HT1080 (cell line): ENCODE data around the gene DIO3. TPM values are rescaled to one million over a fixed set of nuclear protein-coding genes. Genes with fewer than 3 reads are reported as not detected.

Source experiments
- DNase-seq: peaks from one replicate; pipeline ENCODE4 v3.0.0-alpha.2; 2015; ENCODE audit warnings: low read depth
- total RNA-seq: library from RNA; depleted of rRNA; stranded (reverse); fragments of >200 nt; shearing (Covaris generic); gene quantifications from 2 replicates; pipeline ENCODE4 v1.2.3, GENCODE V29; 2014; rRNA removed

Gene DIO3
- total RNA-seq, 1 experiment from 2014 or later: not detected

- no peak for DNase-seq
Measured at GRCh38 chr14:101595887-101596721, 34.8 kb downstream of the DIO3 start.

GRCh38 chr14:101596742-101597141, 35.4 kb downstream of the DIO3 start:
- no peak for DNase-seq

GRCh38 chr14:101598159-101598558, 36.9 kb downstream of the DIO3 start:
- no peak for DNase-seq

GRCh38 chr14:101598571-101599233, 37.4 kb downstream of the DIO3 start:
- no peak for DNase-seq

DNA sequence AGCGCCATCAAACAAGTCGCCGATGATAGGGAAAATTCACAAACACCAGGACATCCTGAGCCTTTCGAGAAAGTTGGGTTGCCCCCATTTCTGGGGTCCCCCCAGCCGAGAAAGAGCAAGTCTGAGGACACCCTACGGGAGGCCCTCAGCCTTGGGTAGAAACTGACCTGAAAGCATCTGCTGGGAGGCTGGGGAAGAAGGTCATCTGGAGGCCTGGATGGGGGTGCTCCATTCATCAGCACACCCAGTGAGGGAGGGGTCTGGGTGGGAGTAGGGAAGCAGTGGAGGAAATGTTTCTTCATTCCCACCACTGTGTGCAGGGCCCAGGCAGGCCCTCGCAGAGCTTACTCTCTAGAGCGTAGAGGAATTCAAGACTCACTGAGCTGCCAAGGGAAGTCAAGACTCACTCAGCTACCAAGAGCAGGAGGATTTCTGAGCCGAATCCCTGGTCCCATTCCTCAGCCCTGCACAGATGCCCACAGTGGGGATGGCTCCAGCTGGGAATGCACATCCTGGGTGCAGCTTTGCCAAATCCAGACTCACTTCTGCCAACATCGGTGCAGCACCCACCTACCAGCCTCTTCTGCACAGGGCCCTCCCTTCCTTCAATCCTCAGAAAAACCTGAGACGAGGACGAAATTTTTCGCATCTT, 38.1 kb downstream of the DIO3 start:
- DNase-seq: no peak

- no peak for DNase-seq
Measured at GRCh38 chr14:101600336-101600890, 39.1 kb downstream of the DIO3 start.

GRCh38 chr14:101600891-101601605, 39.8 kb downstream of the DIO3 start:
- no peak for DNase-seq

GRCh38 chr14:101601606-101602465, 40.5 kb downstream of the DIO3 start:
- no peak for DNase-seq

DNA sequence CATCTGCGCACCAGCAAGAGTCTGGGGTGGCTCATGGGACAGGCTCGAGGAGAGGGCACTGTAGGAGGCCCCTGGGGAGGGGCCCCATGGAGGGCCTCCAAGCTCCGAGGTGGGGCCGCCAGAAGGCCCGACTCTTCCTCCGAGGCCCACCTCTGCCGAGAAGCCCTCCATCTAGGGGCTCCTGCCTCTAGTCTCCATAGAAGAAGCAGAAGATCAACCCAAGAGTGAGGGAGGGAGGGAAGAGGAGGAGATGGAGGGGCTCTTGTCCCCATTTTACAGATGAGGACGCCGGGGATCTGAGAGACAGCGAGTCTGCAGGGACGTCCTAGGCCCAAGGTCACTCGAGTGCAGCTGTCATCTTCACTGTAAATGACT, 41.2 kb downstream of the DIO3 start:
- no peak for DNase-seq

- no peak for DNase-seq
Measured at GRCh38 chr14:101603096-101603495, 41.8 kb downstream of the DIO3 start.

- no peak for DNase-seq
Measured at GRCh38 chr14:101604228-101604934, 43.1 kb downstream of the DIO3 start.

DNA sequence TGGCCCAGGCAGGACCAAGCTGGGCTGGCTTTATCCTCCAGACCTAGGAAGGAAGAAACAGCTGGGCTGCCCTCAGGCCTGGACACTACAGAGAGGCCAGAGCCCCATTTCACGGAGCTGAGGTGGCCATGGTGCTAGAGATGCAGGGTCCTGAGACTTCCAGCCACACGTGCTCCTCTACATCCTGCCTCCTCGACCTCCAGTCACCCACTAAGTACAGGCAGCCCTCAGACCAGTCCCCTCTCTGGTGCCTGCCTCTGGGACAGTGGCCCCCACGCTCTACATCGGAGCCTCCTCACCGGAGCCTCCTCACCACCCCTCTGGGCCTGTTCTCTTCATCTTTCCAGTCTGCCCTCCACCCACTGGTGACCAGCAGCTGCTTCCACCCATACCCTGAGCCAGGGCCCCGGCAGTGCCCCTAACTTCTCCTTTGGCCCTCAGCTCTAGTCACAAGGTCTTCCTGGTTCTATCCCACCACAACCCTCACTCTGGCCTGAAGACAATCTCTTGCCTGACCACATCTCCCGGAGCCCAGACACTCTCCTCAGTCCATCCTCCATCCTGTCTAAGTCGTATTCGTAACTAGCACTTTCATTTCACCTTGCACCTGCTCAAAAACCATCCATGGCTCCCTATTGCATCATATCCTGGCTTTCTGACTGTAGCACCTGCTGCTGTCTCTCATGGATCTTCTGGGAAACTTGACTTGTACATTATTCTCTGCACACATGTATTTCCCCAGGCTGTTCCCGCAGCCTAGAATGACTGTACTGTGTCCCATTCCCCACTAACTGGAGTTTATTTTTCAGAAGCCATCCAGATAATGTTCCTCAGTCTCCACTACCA, 43.9 kb downstream of the DIO3 start:
- DNase-seq: no peak

GRCh38 chr14:101605836-101606235, 44.5 kb downstream of the DIO3 start:
- no peak for DNase-seq

Other genes starting within 250 kb of the DIO3 start
- gene PPP2R5C, start 200.2 kb downstream of the DIO3 start, total RNA-seq: 89.3 and 93.2 TPM in 2 replicates